Activated naive CD8-positive, alpha-beta T cell treated with anti-CD3 and anti-CD28 coated beads, Interleukin-2, amount 10 ng/mL, durations not matched to agents 7 days and 5 days (primary cell): Measurements from ENCODE around the gene ADGRL1. TPM values are rescaled to one million over a fixed set of nuclear protein-coding genes. Genes with fewer than 3 reads are reported as not detected.
"Not testable (repeated sequence)": the region's sequence is repeated elsewhere in the genome, so short reads cannot be mapped to it uniquely, and the experiment has no call there.

ENCODE experiments used
- ATAC-seq: fragments of 150-1000 bp; cut with Tn5 transposase; one replicate; pipeline ENCODE4 v1.10.0; 2021; ENCODE audit warnings: low read depth, moderate library complexity
- POLR2A ChIA-PET: fragments of 350-600 bp; sonication (Branson Sonifier 250); formaldehyde crosslinking; loops from one replicate; lab custom pipeline; 2021; ENCODE audit warnings: antibody characterized with exemption; lab: Charles Lee
- DNase-seq: peaks from one replicate; pipeline ENCODE4 v3.0.0; 2021
- H3K27ac Mint-ChIP-seq: one replicate; pipeline ENCODE4 v1.8.0; 2022; ENCODE audit warnings: mild to moderate bottlenecking, mixed read lengths
- H3K27me3 Mint-ChIP-seq: one replicate; pipeline ENCODE4 v1.8.0; 2022; ENCODE audit warnings: mild to moderate bottlenecking, moderate library complexity, mixed read lengths
- H3K36me3 Mint-ChIP-seq: one replicate; pipeline ENCODE4 v1.8.0; 2021; ENCODE audit warnings: mild to moderate bottlenecking, mixed read lengths
- H3K4me1 Mint-ChIP-seq: one replicate; pipeline ENCODE4 v1.8.0; 2021; ENCODE audit warnings: mixed read lengths
- H3K4me3 Mint-ChIP-seq: one replicate; pipeline ENCODE4 v1.8.0; 2022; ENCODE audit warnings: mild to moderate bottlenecking, moderate library complexity, mixed read lengths
- H3K9me3 Mint-ChIP-seq: one replicate; pipeline ENCODE4 v1.8.0; 2021; ENCODE audit warnings: mixed read lengths
- total RNA-seq, 2 experiments: library from RNA; stranded (reverse); gene quantifications; one replicate each; pipeline ENCODE4 v1.2.3, GENCODE V29; 2021

The ADGRL1 gene
- total RNA-seq = 10 to 100 TPM; 15.0 to 16.4 TPM

DNA sequence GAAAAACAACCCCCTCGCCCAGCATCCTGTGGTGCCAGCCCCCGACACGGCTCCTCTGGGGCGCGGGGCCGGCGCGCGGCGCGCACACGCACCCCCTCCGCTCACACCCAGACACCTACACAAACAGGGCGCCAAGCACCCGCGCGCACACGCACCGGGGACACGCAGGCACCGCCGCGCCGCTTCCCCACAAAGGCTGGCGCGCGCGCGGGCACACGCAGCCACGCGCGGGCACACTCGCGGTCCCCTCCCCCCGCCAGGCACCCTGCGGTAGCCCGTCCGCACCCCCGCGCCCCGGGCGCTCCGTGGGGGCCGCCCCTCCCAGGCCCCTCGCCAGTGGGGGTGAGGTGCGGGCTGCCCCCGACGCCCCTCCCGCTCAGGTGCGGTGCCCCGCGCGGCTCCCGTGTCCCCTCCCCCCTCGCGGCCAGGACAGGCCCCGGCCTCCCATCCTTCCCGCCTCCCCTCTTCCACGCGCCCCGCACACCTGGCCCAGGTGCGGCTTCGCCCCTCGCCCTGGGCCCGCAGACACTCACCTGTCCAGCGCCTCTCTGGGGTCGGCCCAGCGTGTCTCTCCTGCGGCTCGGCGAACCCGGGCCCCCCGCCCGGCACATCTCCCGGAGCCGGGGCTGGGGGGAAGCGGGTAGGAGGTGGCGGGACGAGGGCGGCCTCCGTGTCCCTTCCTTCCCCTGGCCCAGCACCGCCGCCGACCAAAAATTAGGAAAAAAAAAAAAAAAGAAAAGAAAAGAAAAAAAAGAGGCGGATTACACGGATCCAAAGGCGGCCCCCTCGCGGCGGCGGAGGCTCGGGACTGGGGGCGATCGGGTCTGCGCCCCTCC is at the start of gene ADGRL1:
Gene ADGRL1, minus strand, starts transcription at position 718 of the 836 bp plus-strand sequence. CDS start 22,567 bp downstream, outside the sequence.
- ATAC-seq, H3K36me3 Mint-ChIP-seq, POLR2A ChIA-PET, H3K9me3 Mint-ChIP-seq: not testable (repeated sequence)
- Mint-ChIP-seq H3K27ac (peak within 1 kb of the TSS; percentile 82), H3K4me3 (peak within 1 kb of the TSS; percentile 85), H3K27me3 (peaks cover 43% of the 10 kb centered on the region), H3K4me1 (peaks cover 16% of the 10 kb centered on the region)
- peak; percentile 45 for DNase-seq

DNA sequence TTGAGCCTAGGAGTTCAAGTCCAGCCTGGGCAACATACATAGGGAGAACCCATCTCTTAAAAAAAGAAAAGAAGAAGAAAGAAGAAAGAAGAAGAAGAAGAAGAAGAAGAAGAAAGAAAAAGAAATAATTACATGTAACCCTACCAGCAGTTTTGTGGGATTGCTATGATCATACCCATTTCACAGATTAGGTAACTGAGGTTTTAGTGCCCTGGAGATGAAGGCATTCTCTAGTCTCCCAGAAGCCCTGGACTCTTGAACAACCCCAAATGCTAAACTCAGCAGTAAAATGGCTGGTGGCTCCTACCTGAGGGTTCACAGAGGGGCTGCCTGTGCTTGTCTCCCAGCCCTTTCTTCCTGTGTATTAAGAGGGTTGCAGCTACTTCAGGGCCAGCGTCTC is 49.3 kb upstream of the ADGRL1 start:
- peaks cover 11% of the 10 kb centered on the region for H3K27me3 Mint-ChIP-seq
- H3K36me3 Mint-ChIP-seq, POLR2A ChIA-PET, H3K4me1 Mint-ChIP-seq, ATAC-seq, H3K9me3 Mint-ChIP-seq, H3K4me3 Mint-ChIP-seq, H3K27ac Mint-ChIP-seq, DNase-seq: not testable (repeated sequence)

DNA sequence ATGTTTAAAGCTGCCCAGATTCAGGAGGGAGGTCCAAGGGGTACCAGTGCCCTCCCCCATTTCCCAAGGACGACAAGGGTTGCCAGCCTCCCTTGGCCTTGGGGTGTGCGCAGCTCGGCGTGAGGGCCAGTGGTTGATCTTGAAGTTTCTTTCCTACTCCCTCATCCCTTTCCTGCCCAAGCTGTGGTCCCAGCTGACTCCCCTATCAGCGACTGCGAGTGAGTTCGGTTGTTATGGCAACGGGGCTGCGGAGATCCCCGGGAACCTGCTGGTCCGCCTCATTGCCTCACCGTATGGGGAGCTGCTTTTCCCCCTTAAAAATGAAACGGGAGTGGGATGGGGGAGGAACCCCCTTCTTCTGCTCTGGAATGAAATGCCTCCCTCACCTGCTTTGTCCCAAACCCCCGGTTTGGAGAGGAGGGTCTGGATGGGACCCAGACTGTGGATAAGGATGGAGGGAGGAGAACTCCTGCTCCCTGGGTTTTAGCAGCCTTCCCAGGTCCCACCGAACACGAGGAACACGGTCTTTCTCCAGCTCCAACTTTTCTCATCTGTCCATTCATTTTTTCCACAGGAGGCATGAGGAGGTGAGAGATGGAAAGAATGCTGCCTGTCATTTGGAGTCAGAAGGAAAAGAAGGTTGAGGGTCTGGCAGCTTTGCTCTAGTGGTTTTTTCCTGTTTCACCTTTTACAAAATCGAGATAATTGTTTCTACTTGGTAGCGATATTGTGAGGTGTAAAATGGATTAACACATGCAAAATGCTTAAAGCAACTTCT is 48.0 kb upstream of the ADGRL1 start:
- not testable (repeated sequence) for ATAC-seq, DNase-seq

DNA sequence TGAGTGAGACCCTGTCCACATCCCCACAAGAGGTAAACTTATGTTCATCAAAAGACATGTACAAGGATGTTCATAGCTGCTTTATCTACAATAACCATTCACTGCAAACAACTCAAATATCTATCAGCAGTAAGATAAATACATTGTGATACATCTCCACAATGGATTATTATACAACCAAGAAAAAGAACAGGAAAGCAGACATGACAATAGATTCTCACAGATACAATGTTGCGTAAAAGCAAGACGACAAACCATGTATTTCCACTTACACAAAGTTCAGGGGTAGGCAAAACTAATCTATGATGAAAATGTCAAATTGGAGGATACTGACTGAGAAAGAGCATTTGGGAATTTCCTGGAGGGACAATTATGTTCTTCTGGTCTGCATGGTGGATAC is 46.2 kb upstream of the ADGRL1 start:
- POLR2A ChIA-PET, H3K9me3 Mint-ChIP-seq, H3K27ac Mint-ChIP-seq, H3K4me3 Mint-ChIP-seq, DNase-seq, H3K36me3 Mint-ChIP-seq, ATAC-seq, H3K27me3 Mint-ChIP-seq: not testable (repeated sequence)
- peaks cover 14% of the 10 kb centered on the region for H3K4me1 Mint-ChIP-seq

More for the DNA sequence above, 48.0 kb upstream of the ADGRL1 start:
- H3K27ac Mint-ChIP-seq, H3K4me3 Mint-ChIP-seq, POLR2A ChIA-PET, H3K36me3 Mint-ChIP-seq, H3K9me3 Mint-ChIP-seq: not testable (repeated sequence)
- Mint-ChIP-seq H3K27me3 (peaks cover 11% of the 10 kb centered on the region), H3K4me1 (peaks cover 14% of the 10 kb centered on the region)

DNA sequence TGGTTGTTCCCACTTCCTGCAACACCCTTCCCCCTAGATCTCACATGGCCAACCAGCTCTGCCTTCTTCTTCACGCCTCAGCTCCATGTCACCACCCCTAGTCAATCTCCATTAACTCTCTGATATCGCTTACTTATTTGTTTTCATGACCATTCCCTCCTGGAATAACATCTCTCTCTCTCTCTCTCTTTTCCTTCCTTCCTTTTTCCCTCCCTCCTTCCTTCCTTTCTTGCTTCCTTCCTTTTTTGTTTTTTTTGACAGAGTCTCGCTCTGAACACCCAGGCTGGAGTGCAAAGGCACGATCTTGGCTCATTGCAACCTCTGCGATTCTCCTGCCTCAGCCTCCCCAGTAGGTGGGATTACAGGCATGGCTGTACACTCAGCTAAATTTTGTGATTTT is 44.9 kb upstream of the ADGRL1 start:
- Mint-ChIP-seq H3K9me3 (no peaks in the 10 kb centered on the region), H3K27me3 (peaks cover 9% of the 10 kb centered on the region), H3K4me1 (peaks cover 14% of the 10 kb centered on the region), H3K27ac (peak overlapping the region; percentile 46), H3K36me3 (peaks cover 1% of the 10 kb centered on the region), H3K4me3 (no peak overlapping the region)
- no peak for DNase-seq
- ATAC-seq = no peak
- POLR2A ChIA-PET = no interaction called here

DNA sequence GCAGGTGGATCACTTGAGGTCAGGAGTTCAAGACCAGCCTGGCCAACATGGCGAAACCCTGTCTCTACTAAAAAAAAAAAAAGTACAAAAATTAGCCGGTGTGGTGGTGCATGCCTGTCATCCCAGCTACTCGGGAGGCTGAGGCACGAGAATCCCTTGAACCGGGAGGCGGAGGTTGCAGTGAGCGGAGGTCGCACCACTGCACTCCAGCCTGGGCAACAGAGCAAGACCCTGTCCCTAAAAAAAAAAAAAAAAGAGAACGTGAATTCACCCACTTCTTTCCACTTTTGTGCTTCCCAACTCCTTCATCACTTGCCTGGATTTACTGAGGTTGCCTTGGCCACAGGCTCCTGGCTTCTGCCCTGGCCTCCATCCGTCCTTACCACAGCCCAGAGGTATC is 44.3 kb upstream of the ADGRL1 start:
- DNase-seq, H3K4me3 Mint-ChIP-seq, ATAC-seq, H3K36me3 Mint-ChIP-seq, POLR2A ChIA-PET, H3K9me3 Mint-ChIP-seq, H3K27me3 Mint-ChIP-seq: not testable (repeated sequence)
- Mint-ChIP-seq H3K27ac (peak overlapping the region; percentile 8), H3K4me1 (peaks cover 14% of the 10 kb centered on the region)

DNA sequence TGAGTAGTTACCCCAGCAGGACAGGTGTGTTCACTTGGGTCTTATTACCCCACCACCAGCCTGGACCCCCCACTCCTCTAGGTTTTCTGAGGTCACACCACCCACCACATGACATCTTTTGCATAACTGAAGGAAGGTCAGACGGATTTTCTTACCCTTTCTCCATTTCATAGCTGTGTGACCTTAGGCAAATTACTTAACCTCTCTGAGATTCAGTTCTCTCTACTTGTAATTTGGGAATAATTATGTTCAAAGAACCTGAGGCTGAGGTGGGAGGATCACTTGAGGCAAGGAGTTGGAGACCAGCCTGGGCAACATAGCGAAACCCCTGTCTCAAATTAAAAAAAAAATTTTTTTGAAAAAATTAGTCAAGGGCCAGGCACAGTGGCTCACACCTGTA is 43.9 kb upstream of the ADGRL1 start:
- DNase-seq, ATAC-seq, H3K27me3 Mint-ChIP-seq, H3K36me3 Mint-ChIP-seq, H3K9me3 Mint-ChIP-seq, POLR2A ChIA-PET: not testable (repeated sequence)
- Mint-ChIP-seq H3K27ac (peak overlapping the region; percentile 76), H3K4me3 (peak overlapping the region; percentile 71), H3K4me1 (peaks cover 14% of the 10 kb centered on the region)

DNA sequence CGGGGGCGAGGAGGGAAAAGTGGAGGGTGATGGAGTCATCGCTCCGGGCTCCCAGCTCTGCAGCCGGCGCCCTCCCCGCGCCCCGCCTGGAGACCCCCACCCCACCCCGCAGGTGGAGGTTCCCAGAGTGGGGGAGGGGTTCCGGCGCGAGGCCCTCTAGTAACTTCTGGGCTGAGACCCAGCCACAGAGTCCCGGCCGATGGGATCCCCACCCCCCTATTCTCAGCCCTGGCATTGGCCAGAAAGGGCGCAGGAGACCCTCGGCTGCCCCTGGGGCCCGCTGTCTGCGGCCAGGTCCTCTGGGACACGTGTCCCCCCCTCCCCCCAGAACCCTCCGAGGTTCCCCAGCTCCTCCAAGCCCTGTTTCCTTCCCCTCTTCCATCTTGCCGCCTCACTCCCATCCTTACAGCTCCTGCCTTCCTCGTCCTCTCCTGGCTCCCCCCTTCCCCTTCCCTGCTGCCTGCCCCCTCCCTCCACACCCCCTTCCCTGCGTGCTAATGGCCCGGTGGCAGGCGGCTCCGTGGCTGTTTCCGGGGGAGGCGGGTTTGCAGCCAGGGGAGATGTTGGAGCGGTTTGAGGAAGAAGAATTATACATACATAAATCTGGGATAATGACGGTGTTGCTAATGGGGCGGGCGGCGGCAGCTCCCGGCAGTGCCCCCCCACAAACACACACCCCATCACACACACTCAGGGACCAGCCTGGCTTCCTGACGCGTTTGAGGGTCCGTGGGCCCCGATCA is 43.2 kb upstream of the ADGRL1 start:
- DNase-seq = peak; percentile 58
- Mint-ChIP-seq H3K4me1 (peaks cover 13% of the 10 kb centered on the region), H3K4me3 (peak overlapping the region; percentile 71), H3K27ac (peak overlapping the region; percentile 78)
- not testable (repeated sequence) for H3K27me3 Mint-ChIP-seq, H3K9me3 Mint-ChIP-seq, H3K36me3 Mint-ChIP-seq
- POLR2A ChIA-PET = interaction anchor here (0.7 kb wide), 1 partner anchor 1071 kb away, joined by 3 read pairs; no protein-coding TSS in a partner anchor
- peak; percentile 12 for ATAC-seq

DNA sequence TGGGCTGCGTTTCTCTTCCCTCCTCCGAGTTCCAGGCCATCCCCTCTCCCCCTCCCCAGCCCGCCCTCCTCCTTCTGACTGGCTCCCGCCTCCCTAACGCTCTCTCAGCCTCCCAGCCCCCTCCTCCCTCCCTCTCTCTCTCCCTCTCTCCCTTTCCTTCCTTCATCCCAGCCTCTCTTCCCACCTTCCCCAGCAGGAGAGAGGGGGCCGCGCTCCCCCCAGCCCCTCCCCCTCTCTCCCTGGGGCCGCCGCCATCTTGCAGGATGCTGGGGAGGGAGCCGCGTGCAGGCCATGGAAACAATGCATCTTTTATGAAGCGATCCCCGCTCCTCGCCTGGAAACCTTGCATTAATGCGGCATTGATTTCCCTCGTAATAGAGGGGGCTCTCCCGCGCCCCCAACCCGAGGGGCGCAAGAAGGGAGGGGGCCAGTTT is 42.6 kb upstream of the ADGRL1 start:
- DNase-seq (no peak), ATAC-seq (peak; percentile 67)
- Mint-ChIP-seq H3K4me1 (peaks cover 10% of the 10 kb centered on the region), H3K9me3 (no peaks in the 10 kb centered on the region), H3K4me3 (peak overlapping the region; percentile 67), H3K27me3 (peaks cover 4% of the 10 kb centered on the region), H3K36me3 (peaks cover 1% of the 10 kb centered on the region), H3K27ac (peak overlapping the region; percentile 78)
- POLR2A ChIA-PET = no interaction called here

DNA sequence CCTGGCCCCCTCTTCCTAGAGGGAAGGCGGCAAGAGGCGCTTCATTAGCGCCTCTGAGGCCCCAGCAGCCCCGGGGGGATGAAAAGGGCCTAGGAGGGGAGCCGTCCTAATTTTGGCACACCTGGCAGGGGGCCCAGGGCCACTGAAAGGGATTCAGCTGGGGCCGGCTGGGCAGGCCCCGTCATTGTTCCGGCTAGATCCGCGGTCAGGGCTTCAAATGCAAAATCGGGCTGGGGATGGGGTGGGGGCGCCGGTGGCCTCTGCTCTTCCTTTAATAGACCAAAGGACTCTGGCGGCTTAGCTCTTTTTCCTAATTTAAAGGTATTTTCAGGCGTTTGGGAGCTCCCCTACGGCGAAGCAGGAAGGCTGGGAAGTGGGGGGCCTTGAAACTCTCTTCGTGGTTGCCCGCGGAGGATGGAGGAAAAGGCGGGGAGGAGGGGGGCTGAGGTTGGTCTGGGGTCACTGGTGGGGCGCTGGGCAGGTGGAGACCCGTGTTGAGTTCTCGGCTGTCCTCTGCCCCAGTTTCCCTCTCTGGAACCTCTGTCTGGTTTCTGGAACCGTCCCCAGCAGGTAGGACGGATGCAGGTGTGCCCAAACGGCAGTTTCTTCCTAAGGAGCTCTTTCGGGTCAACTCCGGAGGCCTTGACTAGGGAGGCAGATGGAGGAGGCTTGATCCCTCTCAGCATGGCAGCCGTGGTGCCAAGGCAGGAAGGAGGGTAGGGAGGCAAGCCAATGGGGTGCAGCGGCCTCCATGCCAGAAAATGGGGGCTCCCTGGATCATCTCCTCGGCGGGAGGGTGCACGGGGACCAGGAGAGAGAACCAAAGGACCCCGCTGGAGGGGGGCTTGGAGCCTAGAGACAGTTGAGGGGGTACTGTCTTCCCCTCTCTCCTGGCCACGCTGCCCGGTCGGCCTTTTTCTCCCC is 41.8 kb upstream of the ADGRL1 start:
- POLR2A ChIA-PET, H3K27me3 Mint-ChIP-seq, H3K4me1 Mint-ChIP-seq, H3K36me3 Mint-ChIP-seq, H3K9me3 Mint-ChIP-seq: not testable (repeated sequence)
- DNase-seq = peak; percentile 41
- peak overlapping the region; percentile 78 for H3K27ac Mint-ChIP-seq
- peak overlapping the region; percentile 67 for H3K4me3 Mint-ChIP-seq
- peak; percentile 35 for ATAC-seq

DNA sequence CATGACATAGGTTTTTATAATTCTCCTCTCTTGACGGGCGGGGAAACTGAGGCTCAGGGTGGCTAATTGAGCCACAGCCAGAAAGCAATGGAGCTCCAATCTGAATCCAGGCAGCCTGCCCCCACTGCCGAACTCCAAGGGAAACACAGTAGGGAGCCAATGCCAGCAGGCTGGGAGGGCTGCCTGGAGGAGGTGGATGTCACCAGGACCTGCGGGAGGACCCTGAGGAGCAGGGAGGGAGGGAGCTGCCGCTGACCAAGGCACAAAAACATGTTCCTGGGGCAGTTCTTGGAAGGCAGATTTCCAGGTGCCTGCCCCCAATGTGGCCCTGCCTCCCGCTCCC is 41.2 kb upstream of the ADGRL1 start:
- H3K27ac Mint-ChIP-seq, H3K27me3 Mint-ChIP-seq, H3K4me3 Mint-ChIP-seq, H3K4me1 Mint-ChIP-seq, H3K36me3 Mint-ChIP-seq, H3K9me3 Mint-ChIP-seq, DNase-seq, ATAC-seq, POLR2A ChIA-PET: not testable (repeated sequence)

DNA sequence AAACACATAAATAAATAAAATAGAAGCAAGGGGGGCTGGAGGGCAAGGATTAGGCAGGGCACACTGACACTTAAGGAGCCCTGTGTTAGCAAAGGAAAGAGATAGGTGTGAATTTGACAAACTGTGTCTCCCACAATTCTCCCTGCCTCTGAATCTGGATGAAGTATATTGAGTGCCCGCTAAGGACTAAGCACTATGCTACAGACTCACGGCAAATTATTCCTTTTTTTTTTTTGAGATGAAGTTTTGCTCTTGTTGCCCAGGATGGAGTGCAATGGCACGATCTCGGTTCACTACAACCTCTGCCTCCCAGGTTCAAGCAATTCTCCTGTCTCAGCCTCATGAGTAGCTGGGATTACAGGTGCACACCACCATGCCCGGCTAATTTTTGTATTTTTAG is 38.4 kb upstream of the ADGRL1 start:
- H3K27me3 Mint-ChIP-seq, H3K4me3 Mint-ChIP-seq, H3K36me3 Mint-ChIP-seq, POLR2A ChIA-PET, H3K4me1 Mint-ChIP-seq, ATAC-seq, DNase-seq, H3K27ac Mint-ChIP-seq, H3K9me3 Mint-ChIP-seq: not testable (repeated sequence)
